Esophagus muscularis mucosa (tissue), 4 donors: Measurements from ENCODE around the gene SCLT1. TPM values are rescaled to one million over a fixed set of nuclear protein-coding genes. Genes with fewer than 3 reads are reported as not detected.
A peak's percentile ranks its signal among the peaks of the same experiment; 100 is the strongest.

Experiments
- DNase-seq: peaks from one replicate; pipeline ENCODE4 v3.0.0-alpha.2; 2017; ENCODE audit errors: extremely low spot score
- H3K27ac ChIP-seq, 4 donors: fragments of 200-600 bp; sonication (generic); replicated peaks in 1 of 4; 1 replicate in 3 of 4; 2 replicates in 1 of 4; pipeline ENCODE4 v1.5.1; 2016 to 2019; ENCODE audit warnings: mild to moderate bottlenecking in 1 of 4
- H3K27me3 ChIP-seq, 4 donors: fragments of 200-600 bp; sonication (generic); one replicate each; pipeline versions ENCODE4 v1.5.1 to v1.6.0; 2016 to 2019
- H3K36me3 ChIP-seq, 4 donors: fragments of 200-600 bp; sonication (generic); one replicate each; pipeline ENCODE4 v1.5.1; 2016 to 2019
- H3K4me1 ChIP-seq, 4 donors: fragments of 200-600 bp; sonication (generic); one replicate each; pipeline ENCODE4 v1.5.1; 2016 to 2019
- H3K4me3 ChIP-seq, 4 donors: fragments of 200-600 bp; sonication (generic); 1 replicate in 2 of 4; 2 replicates in 2 of 4; pipeline ENCODE4 v1.5.1; 2016 to 2019; ENCODE audit warnings: mild to moderate bottlenecking in 4 of 4, moderate library complexity in 1 of 4
- H3K9me3 ChIP-seq, 4 donors: fragments of 200-600 bp; sonication (generic); 1 replicate in 3 of 4; 2 replicates in 1 of 4; pipeline ENCODE4 v1.5.1; 2016 to 2019
- CTCF ChIP-seq, 3 experiments: fragments of 200-600 bp in 2 of 3; fragments of 450-650 bp in 1 of 3; sonication (generic) in 2 of 3; IDR thresholded peaks; one replicate each; pipeline ENCODE4 v1.5.1; 2017 to 2019; ENCODE audit warnings: antibody characterized with exemption in 3 of 3, mild to moderate bottlenecking in 2 of 3, moderate library complexity in 1 of 3
- EP300 ChIP-seq: sonication (generic); formaldehyde crosslinking; IDR thresholded peaks from one replicate; pipeline ENCODE4 v1.6.1; 2017; ENCODE audit warnings: antibody characterized with exemption
- POLR2A ChIP-seq: fragments of 450-650 bp; IDR thresholded peaks from one replicate; pipeline ENCODE4 v1.6.1; 2017; ENCODE audit warnings: antibody characterized with exemption, moderate library complexity, mild to moderate bottlenecking, low read depth
- POLR2AphosphoS5 ChIP-seq, 2 donors: sonication (generic); formaldehyde crosslinking; IDR thresholded peaks; one replicate each; pipeline ENCODE4 v1.6.1; 2017; ENCODE audit warnings: antibody characterized with exemption in 2 of 2
- WGBS: methylation state at CpG from one replicate; pipeline ENCODE4 v1.1.5; 2018; 5-methylcytosine and 5-hydroxymethylcytosine counted together
- intact Hi-C: fragments of 100-400 bp; cut with DNase I; formaldehyde crosslinking; loops from one replicate; pipeline ENCODE4 v1.15.1; 2023
- small RNA-seq, 3 donors: library from RNA; depleted of rRNA; stranded (forward); fragments of <200 nt; gene quantifications; one replicate each; pipeline ENCODE3, GENCODE V24; 2016
- total RNA-seq, 4 donors: library from RNA; depleted of rRNA; stranded (reverse); fragments of >200 nt; gene quantifications; one replicate each; pipeline versions ENCODE4 v1.1.0 to v1.2.1, GENCODE V29; 2016

Gene SCLT1
- total RNA-seq, 4 donors from 2014 or later: 6.4 to 12.5 (median 9.7) TPM

GRCh38 chr4:128837198-128837597 is 256.1 kb downstream of the SCLT1 start:
- DNase-seq: no peak
- Histone ChIP-seq H3K4me3 (no peak overlapping the region), H3K4me1 (peaks cover 20 to 65% (median 48%) of the 10 kb centered on the region in 4 donors), H3K27ac (no peak overlapping the region), H3K27me3 (no peaks in the 10 kb centered on the region), H3K36me3 (peaks cover 5 to 37% (median 16%) of the 10 kb centered on the region in 4 donors), H3K9me3 (no peaks in the 10 kb centered on the region)
- 94% methylated on average over 2 of the region's 2 CpGs for WGBS
- TF ChIP-seq CTCF (IDR thresholded peaks at IDR 0.05): no peak
- no peak for TF ChIP-seq EP300
- TF ChIP-seq POLR2A: no peak
- TF ChIP-seq POLR2AphosphoS5 (IDR thresholded peaks at IDR 0.05): no peak
- intact Hi-C loops: no loop called here

GRCh38 chr4:128835498-128836222 is 257.7 kb downstream of the SCLT1 start:
- intact Hi-C loops: no loop called here
- H3K4me1 ChIP-seq: peaks cover 35 to 80% (median 61%) of the 10 kb centered on the region in 4 donors

More at GRCh38 chr4:128835498-128836222, 257.7 kb downstream of the SCLT1 start:
- no peaks in the 10 kb centered on the region for H3K27me3 ChIP-seq
- no peaks in the 10 kb centered on the region for H3K9me3 ChIP-seq
- WGBS: 42% methylated on average over 7 of the region's 8 CpGs
- TF ChIP-seq POLR2AphosphoS5 (IDR thresholded peaks at IDR 0.05) (peak; percentile 40 to 86), EP300 (no peak)
- peaks cover 6 to 33% (median 20%) of the 10 kb centered on the region in 4 donors for H3K36me3 ChIP-seq
- H3K4me3 ChIP-seq: no peak overlapping the region
- no peak for DNase-seq
- peak overlapping the region in 3 of 4 donors; percentile 24 to 72 (median 32) for H3K27ac ChIP-seq

Small RNAs within 50 kb of the gene (small RNA-seq; reads per million reads assigned to genes)
- gene AC093826.2: 0 reads per million in 3 donors

Other genes with a start within 250 kb of the SCLT1 start
- gene C4orf33, start 2.6 kb upstream of the SCLT1 start, total RNA-seq: 1 to 10 TPM; 4.8 to 7.2 (median 5.6) TPM